Non-pigmented ciliary epithelial cell (primary cell): ENCODE results near the gene ARFGEF2.
"Not testable (repeated sequence)": the region's sequence is repeated elsewhere in the genome, so short reads cannot be mapped to it uniquely, and the experiment has no call there.

Source experiments
- DNase-seq: peaks from one replicate; pipeline ENCODE4 v3.0.0-alpha.2; 2010; ENCODE audit warnings: low read depth

Gene ARFGEF2

GRCh38 chr20:49001741-49002140 is 80.2 kb downstream of the ARFGEF2 start:
- no peak for DNase-seq

- DNase-seq, result no peak
Measured at GRCh38 chr20:49006446-49006980, 85.0 kb downstream of the ARFGEF2 start.

- no peak for DNase-seq
Measured at GRCh38 chr20:49009899-49010631, 88.6 kb downstream of the ARFGEF2 start.

- no peak for DNase-seq
Measured at GRCh38 chr20:49024220-49024619, 102.7 kb downstream of the ARFGEF2 start.

- DNase-seq, result not testable (repeated sequence)
Measured at GRCh38 chr20:49028177-49028576, 106.7 kb downstream of the ARFGEF2 start.

GRCh38 chr20:49028684-49029083 is 107.2 kb downstream of the ARFGEF2 start:
- no peak for DNase-seq

- DNase-seq, result no peak
Measured at GRCh38 chr20:49029203-49029602, 107.7 kb downstream of the ARFGEF2 start.

- DNase-seq, result no peak
Measured at GRCh38 chr20:49030954-49031619, 109.6 kb downstream of the ARFGEF2 start.

- DNase-seq, result no peak
Measured at GRCh38 chr20:49032455-49032854, 110.9 kb downstream of the ARFGEF2 start.

- no peak for DNase-seq
Measured at GRCh38 chr20:49034070-49034732, 112.7 kb downstream of the ARFGEF2 start.

- no peak for DNase-seq
Measured at GRCh38 chr20:49037962-49038387, 116.5 kb downstream of the ARFGEF2 start.

GRCh38 chr20:49039854-49040253 is 118.3 kb downstream of the ARFGEF2 start:
- DNase-seq, result no peak

GRCh38 chr20:49043000-49043399 is 121.5 kb downstream of the ARFGEF2 start:
- no peak for DNase-seq

GRCh38 chr20:49045440-49046086 is 124.1 kb downstream of the ARFGEF2 start:
- no peak for DNase-seq

- peak; percentile 73 for DNase-seq
Measured at GRCh38 chr20:49046087-49046900, 124.8 kb downstream of the ARFGEF2 start, which contains the start of gene CSE1L. TSS of gene CSE1L (plus strand) at chr20:49046312. CDS start at chr20:49058464, 12,152 bp downstream.

GRCh38 chr20:49052334-49052733 is 130.8 kb downstream of the ARFGEF2 start:
- no peak for DNase-seq

GRCh38 chr20:49054056-49054643 is 132.6 kb downstream of the ARFGEF2 start:
- no peak for DNase-seq

- DNase-seq, result no peak
Measured at GRCh38 chr20:49063279-49063678, 141.8 kb downstream of the ARFGEF2 start.

GRCh38 chr20:49074521-49074920 is 153.0 kb downstream of the ARFGEF2 start:
- DNase-seq, result no peak

GRCh38 chr20:49078310-49078709 is 156.8 kb downstream of the ARFGEF2 start:
- DNase-seq, result peak; percentile 6

- not testable (repeated sequence) for DNase-seq
Measured at GRCh38 chr20:49082295-49082694, 160.8 kb downstream of the ARFGEF2 start.
